K562 (cell line): ENCODE measurements around the gene STRADB.

ENCODE experiments used
- BRCA1 ChIP-seq, 2 experiments: fragments of 450-650 bp in 1 of 2; sonication (generic) in 1 of 2; formaldehyde crosslinking in 1 of 2; IDR thresholded peaks; 2 replicates each; pipeline versions ENCODE4 v1.5.0 to v1.6.1; 2017 to 2020; ENCODE audit warnings: mild to moderate bottlenecking in 1 of 2, missing genetic modification reagents in 1 of 2
- EGR1 ChIP-seq: fragments of 450-650 bp; conservative IDR thresholded peaks from 2 replicates; pipeline ENCODE4 v1.6.1; 2017; ENCODE audit warnings: mild to moderate bottlenecking
- ZNF766 ChIP-seq: fragments of 200-800 bp; sonication (Bioruptor generic); conservative IDR thresholded peaks from 2 replicates; pipeline ENCODE4 v1.6.1; 2016; ENCODE audit warnings: missing genetic modification characterization, missing compliant biosample characterization
- TF ChIP-seq, protein P1 (sequence below), 3 experiments: IDR thresholded peaks in 2 of 3; conservative IDR thresholded peaks in 1 of 3; 2 replicates each; pipeline ENCODE4 v1.5.1; 2011 to 2012; ENCODE audit warnings: low read length in 3 of 3, mild to moderate bottlenecking in 3 of 3, control low read depth in 2 of 3, improper control_type of control experiment in 1 of 3, inconsistent platforms in 1 of 3, low read depth in 1 of 3, mixed read lengths in 1 of 3, moderate library complexity in 1 of 3; ENCODE audit not compliant: insufficient read depth in 2 of 3
- TF ChIP-seq, protein P2 (sequence below): sonication (generic); formaldehyde crosslinking; IDR thresholded peaks from 2 replicates; pipeline ENCODE4 v1.8.0; 2022; ENCODE audit warnings: mild to moderate bottlenecking, missing genetic modification reagents

DNA sequence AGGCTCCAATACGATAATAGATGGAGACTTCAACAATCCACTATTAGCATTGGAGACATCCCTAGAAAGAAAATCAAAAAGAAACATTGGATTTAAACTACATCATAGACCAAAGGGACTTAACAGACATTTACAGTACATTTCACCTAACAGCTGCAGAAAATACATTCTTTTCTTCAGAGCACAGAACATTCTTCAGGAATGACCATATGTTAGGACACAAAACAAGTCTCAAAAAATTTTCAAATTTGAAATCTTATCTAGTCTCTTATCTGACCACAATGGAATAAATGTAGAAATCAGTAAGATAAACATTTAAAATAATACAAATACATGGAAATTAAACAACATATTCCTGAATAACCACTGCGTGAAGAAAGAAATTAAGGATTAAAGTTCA lies 68.7 kb downstream of the STRADB start:
- TF ChIP-seq ZNF766 (no peak), BRCA1 (IDR thresholded peaks at IDR 0.05) (no peak), BRCA1 (CRISPR knock-in tag; IDR thresholded peaks at IDR 0.05) (no peak), EGR1 (no peak)
- TF ChIP-seq, protein P1, sequence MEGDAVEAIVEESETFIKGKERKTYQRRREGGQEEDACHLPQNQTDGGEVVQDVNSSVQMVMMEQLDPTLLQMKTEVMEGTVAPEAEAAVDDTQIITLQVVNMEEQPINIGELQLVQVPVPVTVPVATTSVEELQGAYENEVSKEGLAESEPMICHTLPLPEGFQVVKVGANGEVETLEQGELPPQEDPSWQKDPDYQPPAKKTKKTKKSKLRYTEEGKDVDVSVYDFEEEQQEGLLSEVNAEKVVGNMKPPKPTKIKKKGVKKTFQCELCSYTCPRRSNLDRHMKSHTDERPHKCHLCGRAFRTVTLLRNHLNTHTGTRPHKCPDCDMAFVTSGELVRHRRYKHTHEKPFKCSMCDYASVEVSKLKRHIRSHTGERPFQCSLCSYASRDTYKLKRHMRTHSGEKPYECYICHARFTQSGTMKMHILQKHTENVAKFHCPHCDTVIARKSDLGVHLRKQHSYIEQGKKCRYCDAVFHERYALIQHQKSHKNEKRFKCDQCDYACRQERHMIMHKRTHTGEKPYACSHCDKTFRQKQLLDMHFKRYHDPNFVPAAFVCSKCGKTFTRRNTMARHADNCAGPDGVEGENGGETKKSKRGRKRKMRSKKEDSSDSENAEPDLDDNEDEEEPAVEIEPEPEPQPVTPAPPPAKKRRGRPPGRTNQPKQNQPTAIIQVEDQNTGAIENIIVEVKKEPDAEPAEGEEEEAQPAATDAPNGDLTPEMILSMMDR (IDR thresholded peaks at IDR 0.05 in 2 of 3, conservative IDR thresholded peaks at IDR 0.05 in 1 of 3; ENCODE audit: insufficient read depth in 2 of 3, low read depth in 1 of 3, low read length in 3 of 3) = no peak
- TF ChIP-seq, protein P2, sequence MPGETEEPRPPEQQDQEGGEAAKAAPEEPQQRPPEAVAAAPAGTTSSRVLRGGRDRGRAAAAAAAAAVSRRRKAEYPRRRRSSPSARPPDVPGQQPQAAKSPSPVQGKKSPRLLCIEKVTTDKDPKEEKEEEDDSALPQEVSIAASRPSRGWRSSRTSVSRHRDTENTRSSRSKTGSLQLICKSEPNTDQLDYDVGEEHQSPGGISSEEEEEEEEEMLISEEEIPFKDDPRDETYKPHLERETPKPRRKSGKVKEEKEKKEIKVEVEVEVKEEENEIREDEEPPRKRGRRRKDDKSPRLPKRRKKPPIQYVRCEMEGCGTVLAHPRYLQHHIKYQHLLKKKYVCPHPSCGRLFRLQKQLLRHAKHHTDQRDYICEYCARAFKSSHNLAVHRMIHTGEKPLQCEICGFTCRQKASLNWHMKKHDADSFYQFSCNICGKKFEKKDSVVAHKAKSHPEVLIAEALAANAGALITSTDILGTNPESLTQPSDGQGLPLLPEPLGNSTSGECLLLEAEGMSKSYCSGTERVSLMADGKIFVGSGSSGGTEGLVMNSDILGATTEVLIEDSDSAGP (CRISPR knock-in tag) = no peak
